AG20443 (cell line): ENCODE measurements around the gene NOS1.
"Not testable (repeated sequence)": the region's sequence is repeated elsewhere in the genome, so short reads cannot be mapped to it uniquely, and the experiment has no call there.

ENCODE experiments used
- DNase-seq: peaks from one replicate; pipeline ENCODE4 v3.0.0; 2012; ENCODE audit warnings: low spot score, mixed read lengths

Gene NOS1

GRCh38 chr12:117208206-117208605 lies 153.2 kb downstream of the NOS1 start:
- DNase-seq, result no peak

DNA sequence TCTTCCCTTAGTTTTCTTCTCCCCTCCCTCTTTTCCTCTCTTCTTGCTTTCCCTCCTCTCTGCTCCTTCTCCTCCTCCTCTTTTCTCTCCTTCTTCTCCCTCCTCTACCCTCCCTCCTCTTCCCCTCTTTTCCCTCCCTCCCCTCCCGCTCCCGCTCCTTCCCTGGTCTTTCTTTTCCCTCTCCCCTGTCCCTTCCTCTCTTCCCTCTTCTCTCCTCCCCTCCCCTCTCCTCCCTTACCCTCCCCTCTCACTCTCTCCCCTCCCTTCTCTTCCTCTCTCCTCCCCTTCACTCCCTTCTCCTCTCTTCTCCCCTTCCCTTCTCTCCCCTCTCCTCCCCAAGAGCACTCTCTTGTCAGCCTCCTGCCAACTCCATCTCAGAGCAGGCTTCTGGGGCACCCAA lies 153.8 kb downstream of the NOS1 start:
- DNase-seq, result no peak

GRCh38 chr12:117202556-117202955 lies 158.9 kb downstream of the NOS1 start:
- no peak for DNase-seq

- no peak for DNase-seq
Measured at GRCh38 chr12:117202033-117202432, 159.4 kb downstream of the NOS1 start.

DNA sequence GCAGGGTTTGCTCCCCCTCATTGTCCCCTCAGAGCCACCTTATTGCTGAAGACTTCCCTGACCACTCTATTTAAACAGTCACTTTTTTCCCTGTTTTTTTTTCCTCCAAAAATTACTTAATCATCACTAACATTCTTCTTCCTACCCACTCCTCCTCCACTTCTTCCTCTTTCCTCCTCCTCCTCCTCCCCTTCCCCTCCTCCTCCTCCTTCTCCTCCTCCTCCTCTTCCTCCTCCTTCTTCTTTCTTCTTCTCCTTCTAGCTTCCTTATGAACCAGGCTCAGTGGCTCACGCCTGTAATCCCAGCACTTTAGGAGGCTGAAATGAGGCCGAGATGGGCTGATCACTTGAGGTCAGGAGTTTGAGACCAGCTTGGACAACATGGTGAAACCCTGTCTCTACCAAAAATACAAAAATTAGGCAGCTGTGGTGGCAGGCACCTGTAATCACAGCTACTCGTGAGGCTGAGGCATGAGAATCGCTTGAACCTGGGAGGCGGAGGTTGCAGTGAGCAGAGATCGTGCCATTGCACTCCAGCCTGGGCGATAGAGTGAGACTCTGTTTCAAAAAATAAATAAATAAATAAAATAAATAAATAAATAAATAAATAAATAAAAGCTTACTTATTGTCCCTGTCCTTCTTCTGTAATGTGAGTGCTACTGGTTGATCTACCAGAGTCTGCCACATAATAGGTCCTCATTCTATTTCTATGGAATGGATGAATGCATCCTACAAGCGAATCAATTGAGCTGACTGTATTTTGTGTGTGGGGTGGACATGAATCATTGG lies 161.3 kb downstream of the NOS1 start:
- DNase-seq, result not testable (repeated sequence)

DNA sequence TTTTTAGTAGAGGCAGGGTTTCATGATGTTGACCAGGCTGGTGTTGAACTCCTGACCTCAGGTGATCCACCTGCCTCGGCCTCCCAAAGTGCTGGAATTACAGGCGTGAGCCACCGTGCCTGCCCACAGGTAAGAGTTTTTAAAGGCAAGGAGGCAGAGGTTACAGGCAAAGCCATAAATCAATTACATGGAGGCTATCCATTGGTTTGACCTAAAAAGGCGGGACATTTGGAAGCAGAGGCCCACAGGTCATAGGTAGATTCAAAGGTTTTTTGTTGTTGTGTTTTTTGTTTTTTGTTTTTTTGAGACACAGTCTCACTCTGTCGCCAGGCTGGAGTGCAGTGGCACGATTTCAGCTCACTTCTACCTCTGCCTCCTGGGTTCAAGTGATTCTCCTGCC lies 165.1 kb downstream of the NOS1 start:
- not testable (repeated sequence) for DNase-seq

DNA sequence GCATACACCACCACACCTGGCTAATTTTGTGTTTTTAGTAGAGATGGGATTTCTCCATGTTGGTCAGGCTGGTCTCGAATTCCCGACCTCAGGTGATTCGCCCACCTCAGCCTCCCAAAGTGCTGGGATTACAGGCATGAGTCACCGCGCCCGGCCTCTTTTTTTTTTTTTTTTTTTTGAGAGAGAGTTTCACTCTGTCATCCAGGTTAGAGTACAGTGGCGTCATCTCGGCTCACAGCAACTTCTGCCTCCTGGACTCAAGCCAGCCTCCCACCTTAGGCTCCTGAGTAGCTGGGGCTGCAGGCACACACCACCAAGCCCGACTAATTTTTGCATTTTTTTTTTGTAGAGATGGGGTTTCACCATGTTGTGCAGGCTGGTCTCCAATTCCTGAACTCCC lies 166.4 kb downstream of the NOS1 start:
- DNase-seq, result not testable (repeated sequence)

- no peak for DNase-seq
Measured at GRCh38 chr12:117193903-117194302, 167.5 kb downstream of the NOS1 start.

- not testable (repeated sequence) for DNase-seq
Measured at GRCh38 chr12:117192581-117192980, 168.8 kb downstream of the NOS1 start.

DNA sequence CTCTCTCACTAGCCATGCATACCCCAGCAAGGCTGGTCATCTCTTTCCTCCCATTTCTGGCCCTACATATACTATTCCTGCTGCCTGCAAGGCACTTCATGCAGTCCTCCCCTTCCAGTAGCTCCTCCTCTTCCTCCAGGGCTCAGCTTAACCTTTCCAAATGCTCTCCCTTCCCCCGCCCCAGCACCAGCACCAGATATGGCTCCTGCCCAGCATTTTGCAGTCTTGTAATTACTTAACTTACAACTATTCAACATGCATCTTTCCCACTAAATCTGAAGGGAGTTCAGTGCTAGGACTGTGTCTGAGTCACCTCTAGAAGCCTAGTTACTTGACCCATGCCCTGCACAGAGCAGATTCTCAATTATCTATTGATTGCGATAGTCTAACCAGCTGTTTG lies 169.4 kb downstream of the NOS1 start:
- DNase-seq, result no peak

- DNase-seq, result peak; percentile 99
Measured at GRCh38 chr12:117190210-117190781, 171.1 kb downstream of the NOS1 start, which contains the start of gene FBXO21. Gene FBXO21 (minus strand): TSS chr12:117190470. CDS start chr12:117190456, 14 bp downstream.

GRCh38 chr12:117189725-117190209 lies 171.7 kb downstream of the NOS1 start:
- DNase-seq, result peak; percentile 69

GRCh38 chr12:117188961-117189724 lies 172.3 kb downstream of the NOS1 start:
- DNase-seq, result peak; percentile 53

DNA sequence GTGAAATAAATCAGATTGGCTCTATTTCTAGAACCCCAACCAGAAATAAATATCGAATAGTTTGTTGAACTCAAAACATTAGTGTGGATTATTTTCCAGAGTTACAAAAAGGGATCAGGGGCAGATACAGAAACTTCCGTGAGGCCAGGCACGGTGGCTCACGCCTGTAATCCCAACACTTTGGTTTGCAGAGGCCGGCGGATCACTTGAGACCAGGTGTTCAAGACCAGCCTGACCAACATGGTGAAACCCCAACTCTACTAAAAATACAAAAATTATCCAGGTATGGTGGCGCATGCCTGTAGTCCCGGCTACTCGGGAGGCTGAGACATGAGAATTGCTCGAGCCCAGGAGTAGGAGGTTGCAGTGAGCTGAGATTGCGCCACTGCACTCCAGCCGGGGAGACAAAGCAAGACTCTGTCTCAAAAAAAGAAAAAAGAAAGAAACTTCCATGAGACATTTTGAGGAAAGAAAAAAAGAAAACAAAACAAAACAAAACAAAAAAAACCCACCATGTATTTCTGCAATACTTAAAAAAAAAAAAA lies 173.2 kb downstream of the NOS1 start:
- DNase-seq, result no peak

GRCh38 chr12:117187421-117187820 lies 174.0 kb downstream of the NOS1 start:
- DNase-seq, result no peak

GRCh38 chr12:117182866-117183265 lies 178.6 kb downstream of the NOS1 start:
- DNase-seq, result no peak

DNA sequence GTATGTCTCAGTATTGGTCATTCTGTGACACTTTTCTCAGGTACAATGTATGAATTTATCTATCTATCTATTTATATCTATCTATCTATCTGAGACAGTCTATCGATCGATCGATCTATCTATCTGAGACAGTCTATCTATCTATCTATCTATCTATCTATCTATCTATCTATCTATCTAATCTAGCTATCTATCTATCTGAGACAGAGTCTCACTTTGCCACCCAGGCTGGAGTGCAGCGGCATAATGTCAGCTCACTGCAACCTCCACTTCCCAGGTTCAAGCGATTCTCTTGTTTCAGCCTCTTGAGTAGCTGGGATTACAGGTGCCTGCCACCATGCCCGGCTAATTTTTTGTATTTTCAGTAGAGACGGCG lies 180.0 kb downstream of the NOS1 start:
- DNase-seq, result not testable (repeated sequence)

- DNase-seq, result no peak
Measured at GRCh38 chr12:117180758-117181467, 180.5 kb downstream of the NOS1 start.

DNA sequence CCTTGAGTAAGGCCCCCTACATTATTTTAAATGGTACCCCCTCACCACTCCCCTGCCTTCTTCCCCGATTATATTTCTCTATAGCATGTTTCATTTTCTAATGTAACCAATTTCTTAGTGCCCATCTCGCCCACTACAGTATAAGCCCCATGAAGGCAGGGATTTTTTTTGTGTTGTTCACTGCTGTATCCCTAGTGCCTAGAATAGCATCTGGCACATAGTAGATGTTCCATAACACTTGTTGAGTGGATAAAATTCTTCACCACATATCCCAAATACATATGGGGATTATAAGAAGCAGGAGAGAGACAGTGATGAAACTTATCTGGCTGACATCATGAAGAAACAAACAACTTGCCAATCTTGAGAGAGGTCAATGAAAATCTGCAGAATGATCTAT lies 182.7 kb downstream of the NOS1 start:
- DNase-seq, result no peak

GRCh38 chr12:117178301-117178700 lies 183.1 kb downstream of the NOS1 start:
- no peak for DNase-seq

GRCh38 chr12:117172168-117172567 lies 189.3 kb downstream of the NOS1 start:
- no peak for DNase-seq
